Activated CD8-positive, alpha-beta T cell treated with anti-CD3 and anti-CD28 coated beads, Interleukin-2, amount 10 ng/mL, durations not matched to agents 7 days and 5 days (primary cell): ENCODE measurements around the gene MEPE. TPM values are rescaled to one million over a fixed set of nuclear protein-coding genes. Genes with fewer than 3 reads are reported as not detected.

Experiments
- ATAC-seq: fragments of 150-1000 bp; cut with Tn5 transposase; one replicate; pipeline ENCODE4 v1.10.0; 2021; ENCODE audit warnings: moderate library complexity
- CTCF ChIA-PET: fragments of 350-600 bp; sonication (Branson Sonifier 250); formaldehyde crosslinking; loops from one replicate; lab custom pipeline; 2021; ENCODE audit warnings: antibody characterized with exemption; lab: Charles Lee
- POLR2A ChIA-PET: fragments of 350-600 bp; sonication (Branson Sonifier 250); formaldehyde crosslinking; loops from one replicate; lab custom pipeline; 2021; ENCODE audit warnings: antibody characterized with exemption; lab: Charles Lee
- DNase-seq: peaks from one replicate; pipeline ENCODE4 v3.0.0-alpha.2; 2020
- H3K27ac Mint-ChIP-seq: one replicate; pipeline ENCODE4 v1.8.0; 2021; ENCODE audit warnings: mild to moderate bottlenecking, mixed read lengths
- H3K27me3 Mint-ChIP-seq: one replicate; pipeline ENCODE4 v1.8.0; 2021; ENCODE audit warnings: low read depth, mixed read lengths
- H3K36me3 Mint-ChIP-seq: one replicate; pipeline ENCODE4 v1.8.0; 2021; ENCODE audit warnings: low read depth, mixed read lengths
- H3K4me1 Mint-ChIP-seq: one replicate; pipeline ENCODE4 v1.8.0; 2021; ENCODE audit warnings: low read depth, mixed read lengths
- H3K4me3 Mint-ChIP-seq: one replicate; pipeline ENCODE4 v1.8.0; 2021; ENCODE audit warnings: mild to moderate bottlenecking, mixed read lengths
- H3K9me3 Mint-ChIP-seq: one replicate; pipeline ENCODE4 v1.8.0; 2022; ENCODE audit warnings: mixed read lengths; ENCODE audit not compliant: insufficient read depth
- total RNA-seq, 2 experiments: library from RNA; stranded (reverse); gene quantifications; one replicate each; pipeline ENCODE4 v1.2.3, GENCODE V29; 2021

The MEPE gene
- total RNA-seq, 2 experiments from 2014 or later: not detected

DNA sequence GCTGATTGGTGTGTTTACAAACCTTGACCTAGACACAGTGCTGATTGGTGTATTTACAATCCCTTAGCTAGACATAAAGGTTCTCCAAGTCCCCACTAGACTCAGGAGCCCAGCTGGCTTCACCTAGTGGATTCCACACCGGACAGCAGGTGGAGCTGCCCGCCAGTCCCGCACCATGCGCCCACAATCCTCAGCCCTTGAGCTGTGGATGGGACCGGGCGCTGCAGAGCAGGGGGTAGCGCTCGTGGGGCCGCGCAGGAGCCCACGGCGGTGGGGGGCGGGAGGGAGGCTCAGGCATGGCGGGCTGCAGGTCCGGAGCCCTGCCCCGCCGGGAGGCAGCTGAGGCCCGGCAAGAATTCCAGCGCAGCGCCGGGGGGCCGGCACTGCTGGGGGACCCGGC lies 30.7 kb downstream of the MEPE start:
- Mint-ChIP-seq H3K4me1 (no peaks in the 10 kb centered on the region), H3K9me3 (no peaks in the 10 kb centered on the region), H3K27me3 (peaks cover 29% of the 10 kb centered on the region), H3K27ac (no peak overlapping the region), H3K36me3 (no peaks in the 10 kb centered on the region), H3K4me3 (no peak overlapping the region)
- CTCF ChIA-PET: interaction anchor here (1.1 to 1.2 kb wide), 2 partner anchors 10 to 14 kb away, joined by 3 to 4 read pairs; no protein-coding TSS in a partner anchor
- POLR2A ChIA-PET: no interaction called here
- no peak for ATAC-seq
- no peak for DNase-seq

DNA sequence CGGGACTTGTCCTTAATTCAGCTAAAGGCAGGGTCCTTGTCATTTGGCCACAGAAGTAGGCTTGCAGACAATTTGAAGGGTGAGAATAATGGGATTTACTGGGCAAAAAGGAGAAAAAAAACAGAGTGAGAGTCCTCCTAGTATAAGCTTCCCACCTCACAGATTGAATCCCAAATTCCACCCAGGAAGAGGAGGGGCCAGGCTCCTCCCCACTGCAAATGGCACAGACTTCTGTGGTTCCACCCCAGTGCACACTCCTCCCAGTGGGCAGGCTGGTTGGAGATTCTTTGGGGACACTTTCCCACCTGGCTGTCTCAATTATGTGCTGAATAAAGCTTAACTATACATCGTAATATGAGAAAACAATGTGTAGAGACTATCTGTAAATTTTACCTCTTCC lies 31.6 kb downstream of the MEPE start:
- H3K27me3 Mint-ChIP-seq: peaks cover 27% of the 10 kb centered on the region

DNA sequence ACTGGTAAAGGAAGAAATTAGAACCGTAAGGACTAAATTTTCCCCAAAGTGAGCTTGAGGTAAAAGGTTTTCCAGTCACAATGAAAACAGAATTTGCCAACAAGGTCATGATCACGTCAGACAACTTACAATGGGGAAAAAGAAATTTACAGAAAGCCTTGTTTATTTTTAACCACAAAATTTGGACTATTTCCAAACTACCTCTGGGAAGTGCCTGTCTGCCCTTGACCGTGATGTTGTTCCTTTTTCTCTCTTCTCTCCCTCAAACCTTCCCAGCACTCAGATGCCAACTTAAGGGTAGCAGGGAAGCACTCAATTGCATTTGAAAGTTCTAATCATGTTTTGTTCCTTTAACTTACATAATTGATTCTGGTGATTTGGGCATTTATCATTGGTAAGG lies 32.5 kb downstream of the MEPE start:
- POLR2A ChIA-PET: no interaction called here
- H3K36me3 Mint-ChIP-seq: no peaks in the 10 kb centered on the region
- ATAC-seq (no peak), DNase-seq (no peak)
- H3K27me3 Mint-ChIP-seq: peaks cover 27% of the 10 kb centered on the region
- no peaks in the 10 kb centered on the region for H3K4me1 Mint-ChIP-seq
- no peak overlapping the region for H3K27ac Mint-ChIP-seq
- H3K4me3 Mint-ChIP-seq: no peak overlapping the region
- H3K9me3 Mint-ChIP-seq: no peaks in the 10 kb centered on the region
- CTCF ChIA-PET: no interaction called here

More for the DNA sequence above, 31.6 kb downstream of the MEPE start:
- no peak for ATAC-seq
- no peak overlapping the region for H3K4me3 Mint-ChIP-seq
- ChIA-PET CTCF (interaction anchor here (1.1 kb wide), 1 partner anchor 15 kb away, joined by 4 read pairs; no protein-coding TSS in a partner anchor), POLR2A (no interaction called here)
- DNase-seq: no peak
- H3K27ac Mint-ChIP-seq: no peak overlapping the region
- no peaks in the 10 kb centered on the region for H3K36me3 Mint-ChIP-seq
- H3K9me3 Mint-ChIP-seq: no peaks in the 10 kb centered on the region
- H3K4me1 Mint-ChIP-seq: no peaks in the 10 kb centered on the region

DNA sequence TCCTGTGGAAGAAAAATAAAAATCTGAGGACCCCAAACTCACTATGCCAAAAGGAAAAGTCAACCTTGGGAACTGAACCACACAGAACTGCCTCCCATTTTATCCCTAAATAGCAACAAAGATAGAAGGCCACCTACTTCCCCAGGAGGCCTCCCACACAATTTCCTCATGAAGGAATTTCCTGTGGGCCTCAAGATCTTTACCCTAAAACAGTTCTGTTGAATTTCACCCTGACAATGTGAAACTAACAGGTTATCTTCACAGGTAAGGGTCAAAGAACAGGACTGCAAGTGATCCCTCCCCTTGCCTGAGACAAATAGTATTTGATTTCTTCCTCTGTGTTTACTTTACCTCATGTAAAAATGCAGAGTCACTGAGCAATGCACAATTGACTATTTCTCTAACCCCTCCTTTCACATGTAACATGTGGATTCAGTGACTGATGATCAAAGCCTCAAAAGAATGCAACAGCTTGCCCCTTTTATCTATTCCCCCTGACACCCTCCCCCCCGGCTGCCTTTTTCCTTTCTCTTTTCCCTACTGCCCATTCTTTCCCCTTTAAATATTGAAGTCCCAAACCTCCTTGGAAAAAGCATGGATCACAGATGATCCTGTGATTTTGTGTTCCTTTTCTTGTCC lies 33.3 kb downstream of the MEPE start:
- peaks cover 27% of the 10 kb centered on the region for H3K27me3 Mint-ChIP-seq
- no peaks in the 10 kb centered on the region for H3K4me1 Mint-ChIP-seq
- no peaks in the 10 kb centered on the region for H3K36me3 Mint-ChIP-seq
- POLR2A ChIA-PET: no interaction called here
- H3K27ac Mint-ChIP-seq: no peak overlapping the region
- DNase-seq: no peak
- no peaks in the 10 kb centered on the region for H3K9me3 Mint-ChIP-seq
- CTCF ChIA-PET: no interaction called here
- H3K4me3 Mint-ChIP-seq: no peak overlapping the region
- no peak for ATAC-seq

DNA sequence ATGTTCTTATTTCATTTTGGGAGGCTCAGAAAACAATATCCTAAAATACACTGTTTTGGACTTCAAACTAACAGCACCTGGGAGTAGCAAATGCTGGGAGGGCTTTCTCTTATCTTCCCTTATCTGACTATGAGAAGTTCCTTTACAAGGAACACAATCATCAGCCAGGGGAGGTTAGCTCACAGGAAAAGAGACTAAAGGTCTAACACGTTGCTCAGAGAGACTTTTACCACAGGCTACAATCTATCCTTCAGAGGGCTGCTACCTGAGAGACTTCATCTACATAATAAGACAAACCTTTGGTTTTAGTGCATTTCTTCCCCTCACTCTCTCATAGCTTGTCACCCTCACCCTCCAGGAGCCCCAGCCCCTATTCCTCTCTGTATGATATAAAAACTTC lies 35.8 kb downstream of the MEPE start:
- Mint-ChIP-seq H3K4me1 (no peaks in the 10 kb centered on the region), H3K27me3 (peaks cover 39% of the 10 kb centered on the region), H3K9me3 (no peaks in the 10 kb centered on the region), H3K36me3 (no peaks in the 10 kb centered on the region), H3K4me3 (no peak overlapping the region), H3K27ac (no peak overlapping the region)
- DNase-seq: no peak
- CTCF ChIA-PET: interaction anchor here (0.7 kb wide), 1 partner anchor 16 kb away, joined by 3 read pairs; no protein-coding TSS in a partner anchor
- POLR2A ChIA-PET: no interaction called here
- no peak for ATAC-seq

DNA sequence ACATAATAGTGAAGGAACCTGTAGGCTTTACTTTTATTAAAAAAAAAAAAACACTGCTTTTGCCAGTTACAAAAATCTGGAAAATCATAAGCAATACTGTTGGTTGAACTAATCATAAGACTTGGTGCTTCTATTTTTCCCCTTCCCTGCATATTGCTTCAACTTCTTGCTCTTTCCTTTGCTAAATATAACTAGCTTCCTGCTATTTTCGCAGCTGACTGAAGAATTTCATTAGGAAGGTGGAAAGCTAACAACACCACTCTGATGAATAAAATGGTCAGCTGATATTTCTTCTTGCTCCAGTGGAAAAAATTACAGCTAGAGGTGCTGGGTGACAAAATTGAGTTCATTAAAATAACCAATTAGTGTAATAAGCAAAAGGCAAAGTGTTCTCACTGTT lies 39.3 kb downstream of the MEPE start:
- CTCF ChIA-PET: interaction anchor here (1.6 kb wide), 1 partner anchor 23 kb away, joined by 4 read pairs; no protein-coding TSS in a partner anchor
- Mint-ChIP-seq H3K4me1 (peaks cover 3% of the 10 kb centered on the region), H3K4me3 (no peak overlapping the region), H3K36me3 (no peaks in the 10 kb centered on the region), H3K9me3 (no peaks in the 10 kb centered on the region), H3K27me3 (peaks cover 38% of the 10 kb centered on the region), H3K27ac (no peak overlapping the region)
- ATAC-seq (no peak), DNase-seq (no peak)
- POLR2A ChIA-PET: no interaction called here

DNA sequence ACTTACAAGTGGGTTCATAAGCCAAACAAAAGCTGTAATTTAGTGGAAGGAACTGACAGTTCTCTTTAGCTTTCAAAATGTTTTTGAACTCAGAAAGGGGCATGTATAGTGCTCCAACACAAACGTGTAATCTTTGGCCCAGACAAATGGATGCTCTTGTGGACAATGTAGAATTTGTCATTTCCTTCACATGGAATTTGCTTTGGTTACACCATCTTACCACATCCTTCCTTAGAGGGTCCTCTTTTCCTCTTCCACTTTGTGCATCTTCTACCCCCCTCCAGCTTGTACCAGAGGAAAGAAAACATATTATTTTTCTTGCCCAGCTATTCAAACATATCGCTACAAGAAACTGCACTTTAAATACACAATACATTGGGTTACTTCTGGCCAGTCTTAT lies 42.4 kb downstream of the MEPE start:
- no peaks in the 10 kb centered on the region for H3K9me3 Mint-ChIP-seq
- H3K36me3 Mint-ChIP-seq: no peaks in the 10 kb centered on the region
- POLR2A ChIA-PET: no interaction called here
- CTCF ChIA-PET: interaction anchor here (1.0 kb wide), 1 partner anchor 98 kb away, joined by 3 read pairs; no protein-coding TSS in a partner anchor
- H3K27me3 Mint-ChIP-seq: peaks cover 24% of the 10 kb centered on the region
- peaks cover 3% of the 10 kb centered on the region for H3K4me1 Mint-ChIP-seq
- DNase-seq (no peak), ATAC-seq (no peak)
- H3K27ac Mint-ChIP-seq: no peak overlapping the region
- H3K4me3 Mint-ChIP-seq: no peak overlapping the region

DNA sequence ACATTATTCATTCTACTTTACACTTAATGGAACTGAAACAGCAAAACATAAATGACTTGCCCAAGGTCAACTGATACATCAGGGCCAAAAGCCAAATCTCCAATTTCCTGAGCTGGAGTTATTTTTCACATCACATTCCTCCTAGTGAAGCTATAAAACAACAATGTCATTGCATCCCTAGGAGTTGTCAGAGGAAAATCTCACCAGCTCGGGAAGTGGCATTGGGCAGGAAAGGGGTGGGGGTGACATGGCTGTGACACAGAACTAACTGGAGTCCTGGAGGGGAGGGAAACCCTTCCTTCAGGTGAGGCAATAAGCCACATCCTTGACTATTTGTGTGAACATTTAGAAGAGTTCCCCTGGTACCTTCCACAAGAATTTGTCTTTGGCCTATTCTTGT lies 47.3 kb downstream of the MEPE start:
- ChIA-PET CTCF (no interaction called here), POLR2A (no interaction called here)
- no peak for ATAC-seq
- Mint-ChIP-seq H3K4me3 (no peak overlapping the region), H3K9me3 (no peaks in the 10 kb centered on the region), H3K4me1 (peaks cover 3% of the 10 kb centered on the region), H3K27me3 (peaks cover 19% of the 10 kb centered on the region), H3K36me3 (no peaks in the 10 kb centered on the region), H3K27ac (no peak overlapping the region)
- DNase-seq: no peak

DNA sequence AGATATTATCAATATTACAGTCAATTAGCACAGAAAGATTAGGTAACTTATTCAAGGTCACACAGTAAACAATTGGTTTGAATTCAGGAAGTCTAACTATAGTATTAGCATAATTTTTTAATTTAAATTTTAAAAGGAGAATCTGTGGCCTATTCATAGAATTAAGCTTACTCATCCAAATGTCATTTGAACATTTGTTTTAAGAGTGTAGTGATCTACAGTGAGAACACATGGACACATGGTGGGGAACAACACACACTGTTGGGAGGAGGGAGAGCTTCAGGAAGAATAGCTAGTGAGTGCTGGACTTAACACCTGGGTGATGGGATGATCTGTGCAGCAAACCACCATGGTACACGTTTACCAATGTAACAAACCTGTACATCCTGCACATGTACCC lies 48.3 kb downstream of the MEPE start:
- Mint-ChIP-seq H3K9me3 (no peaks in the 10 kb centered on the region), H3K27me3 (peaks cover 21% of the 10 kb centered on the region), H3K36me3 (no peaks in the 10 kb centered on the region), H3K4me1 (no peaks in the 10 kb centered on the region), H3K4me3 (no peak overlapping the region), H3K27ac (no peak overlapping the region)
- DNase-seq (no peak), ATAC-seq (no peak)
- POLR2A ChIA-PET: no interaction called here
- CTCF ChIA-PET: no interaction called here

DNA sequence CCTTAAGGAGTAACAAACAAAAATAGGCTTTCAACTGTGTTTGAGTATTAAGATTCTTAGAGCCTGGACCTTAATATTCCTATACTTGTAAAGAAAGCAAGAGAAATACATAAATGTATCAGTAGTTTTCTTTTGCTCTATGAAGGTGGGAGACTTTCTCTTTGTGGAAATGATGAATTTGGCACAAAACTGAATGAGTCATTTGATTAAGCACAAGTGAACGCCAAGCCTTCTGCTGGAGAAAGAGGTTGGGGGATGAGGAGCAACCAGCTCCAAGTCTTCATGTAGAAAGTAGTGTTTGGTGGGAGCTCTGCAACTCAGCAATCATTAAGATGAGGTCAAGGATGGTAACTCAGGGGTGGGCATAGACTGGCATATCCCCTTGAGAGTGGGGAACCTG lies 49.6 kb downstream of the MEPE start:
- CTCF ChIA-PET: interaction anchor here (1.1 kb wide), 1 partner anchor 91 kb away, joined by 3 read pairs; no protein-coding TSS in a partner anchor
- no peak overlapping the region for H3K27ac Mint-ChIP-seq
- H3K36me3 Mint-ChIP-seq: no peaks in the 10 kb centered on the region
- no peak overlapping the region for H3K4me3 Mint-ChIP-seq
- ATAC-seq: no peak
- H3K4me1 Mint-ChIP-seq: no peaks in the 10 kb centered on the region
- H3K27me3 Mint-ChIP-seq: peaks cover 18% of the 10 kb centered on the region
- no peak for DNase-seq
- POLR2A ChIA-PET: no interaction called here
- no peaks in the 10 kb centered on the region for H3K9me3 Mint-ChIP-seq

DNA sequence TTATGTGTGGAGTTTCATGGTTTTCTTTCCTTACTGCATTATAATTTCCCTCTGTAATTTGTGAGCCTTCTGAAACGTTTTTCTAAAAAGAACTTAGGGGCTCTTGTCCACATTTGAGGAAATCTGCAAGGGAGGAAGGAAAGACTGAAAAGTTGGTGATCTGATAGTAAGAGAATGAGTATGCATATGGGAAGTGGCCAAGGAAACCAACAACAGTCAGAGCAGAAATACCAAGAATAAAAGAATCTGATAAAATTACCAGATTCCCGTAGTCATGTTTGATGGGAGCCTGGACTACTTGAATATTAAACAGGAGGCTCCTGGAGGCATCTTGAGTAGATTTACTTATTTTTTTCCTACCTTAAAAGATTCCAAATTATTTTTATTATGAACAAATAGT lies 50.1 kb downstream of the MEPE start:
- H3K27ac Mint-ChIP-seq: no peak overlapping the region
- POLR2A ChIA-PET: no interaction called here
- CTCF ChIA-PET: interaction anchor here (1.1 kb wide), 1 partner anchor 91 kb away, joined by 3 read pairs; no protein-coding TSS in a partner anchor
- peaks cover 18% of the 10 kb centered on the region for H3K27me3 Mint-ChIP-seq
- DNase-seq: no peak
- no peaks in the 10 kb centered on the region for H3K36me3 Mint-ChIP-seq
- no peak overlapping the region for H3K4me3 Mint-ChIP-seq
- no peak for ATAC-seq
- H3K9me3 Mint-ChIP-seq: no peaks in the 10 kb centered on the region
- no peaks in the 10 kb centered on the region for H3K4me1 Mint-ChIP-seq

DNA sequence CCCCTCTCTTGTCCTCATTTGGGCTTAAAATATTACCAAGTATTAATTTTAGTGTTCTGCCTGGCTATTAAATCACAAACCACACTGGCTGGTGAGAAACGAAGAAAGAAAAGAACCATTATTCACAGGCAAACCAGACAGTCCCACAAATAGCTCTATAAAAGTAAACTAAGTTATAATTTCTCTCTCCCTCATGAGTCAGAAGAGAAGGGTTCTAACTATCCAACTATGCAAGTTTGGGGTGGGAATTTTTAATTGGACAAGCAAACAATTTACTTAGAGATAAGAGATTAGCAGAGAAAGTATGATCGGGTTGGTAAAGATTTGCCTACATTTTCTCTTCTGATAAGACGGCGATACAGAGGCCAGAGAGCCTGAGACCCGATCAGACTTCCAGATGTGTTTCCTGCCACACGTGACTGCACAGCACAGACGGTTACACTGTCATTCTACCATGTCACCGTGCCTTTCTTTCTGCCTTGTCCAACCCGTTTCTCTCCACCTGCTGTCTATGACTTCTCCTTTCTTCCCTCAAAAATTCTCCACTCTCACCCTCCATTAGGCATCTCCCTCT lies 52.3 kb downstream of the MEPE start:
- Mint-ChIP-seq H3K27ac (no peak overlapping the region), H3K4me3 (no peak overlapping the region), H3K9me3 (peaks cover 12% of the 10 kb centered on the region), H3K4me1 (no peaks in the 10 kb centered on the region), H3K36me3 (no peaks in the 10 kb centered on the region), H3K27me3 (peaks cover 14% of the 10 kb centered on the region)
- no peak for ATAC-seq
- ChIA-PET POLR2A (no interaction called here), CTCF (interaction anchor here (2.2 kb wide), 1 partner anchor 36 kb away, joined by 8 read pairs; no protein-coding TSS in a partner anchor)
- DNase-seq: no peak
